Astrocyte of the cerebellum (primary cell): ENCODE results near the gene PCDHGA10.
A peak's percentile ranks its signal among the peaks of the same experiment; 100 is the strongest.

Experiments
- DNase-seq: peaks from one replicate; pipeline ENCODE4 v3.0.0-alpha.2; 2011; ENCODE audit warnings: low read depth
- H3K4me3 ChIP-seq: 2 replicates; pipeline ENCODE4 v1.5.1; 2011; ENCODE audit warnings: mild to moderate bottlenecking, low read depth, low read length, moderate library complexity
- CTCF ChIP-seq: IDR thresholded peaks from 2 replicates; pipeline ENCODE4 v1.5.1; 2012; ENCODE audit warnings: low read length, low read depth, moderate library complexity, mild to moderate bottlenecking; ENCODE audit errors: missing control alignments
- in situ Hi-C: cut with HindIII; loops from 2 replicates; pipeline ENCODE4 v1.10.0; 2017; ENCODE audit warnings: low sequenced_read_pairs

The PCDHGA10 gene

GRCh38 chr5:141412854-141413539, at the start of gene PCDHGA10:
Gene PCDHGA10, plus strand, starts transcription at chr5:141412987. Its CDS starts 189 bp downstream, at chr5:141413176.
- peak; percentile 66 for TF ChIP-seq CTCF
- in situ Hi-C loops, result no loop called here
- peak; percentile 53 for DNase-seq
- peak within 1 kb of the TSS; percentile 49 for H3K4me3 ChIP-seq

GRCh38 chr5:141363952-141364660, 48.7 kb upstream of the PCDHGA10 start, which contains the start of gene PCDHGA5:
Gene PCDHGA5, plus strand, starts transcription at chr5:141364162. Its CDS starts 169 bp downstream, at chr5:141364331.
- in situ Hi-C loops, result no loop called here
- TF ChIP-seq CTCF, result peak; percentile 12
- H3K4me3 ChIP-seq, result peak within 1 kb of the TSS; percentile 20
- no peak for DNase-seq

DNA sequence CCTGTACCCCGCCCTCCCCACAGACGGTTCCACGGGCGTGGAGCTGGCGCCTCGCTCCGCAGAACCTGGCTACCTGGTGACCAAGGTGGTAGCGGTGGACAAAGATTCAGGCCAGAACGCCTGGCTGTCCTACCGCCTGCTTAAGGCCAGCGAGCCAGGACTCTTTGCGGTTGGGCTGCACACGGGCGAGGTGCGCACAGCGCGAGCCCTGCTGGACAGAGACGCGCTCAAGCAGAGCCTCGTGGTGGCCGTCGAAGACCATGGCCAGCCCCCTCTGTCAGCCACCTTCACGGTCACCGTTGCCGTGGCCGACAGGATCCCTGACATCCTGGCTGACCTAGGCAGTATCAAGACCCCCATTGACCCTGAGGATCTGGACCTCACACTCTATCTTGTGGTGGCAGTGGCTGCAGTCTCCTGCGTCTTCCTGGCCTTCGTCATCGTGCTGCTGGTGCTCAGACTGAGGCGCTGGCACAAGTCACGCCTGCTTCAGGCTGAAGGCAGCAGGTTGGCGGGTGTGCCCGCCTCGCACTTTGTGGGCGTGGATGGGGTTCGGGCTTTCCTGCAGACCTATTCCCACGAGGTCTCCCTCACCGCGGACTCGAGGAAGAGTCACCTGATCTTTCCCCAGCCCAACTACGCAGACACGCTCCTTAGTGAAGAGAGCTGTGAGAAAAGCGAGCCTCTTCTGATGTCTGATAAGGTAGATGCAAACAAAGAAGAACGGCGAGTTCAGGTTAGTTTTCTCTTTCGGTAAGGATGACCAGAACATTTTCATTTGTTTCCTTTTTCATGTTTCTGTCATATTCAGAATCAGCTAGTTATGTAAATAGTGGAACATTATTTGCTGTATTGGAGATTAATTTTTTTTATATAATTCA, 46.5 kb upstream of the PCDHGA10 start:
- no peak for DNase-seq
- no peak overlapping the region for H3K4me3 ChIP-seq
- in situ Hi-C loops, result no loop called here
- no peak for TF ChIP-seq CTCF

GRCh38 chr5:141369994-141370848, 42.6 kb upstream of the PCDHGA10 start, which contains the start of gene PCDHGB3:
Gene PCDHGB3, plus strand, starts transcription at chr5:141370242. Its CDS starts 153 bp downstream, at chr5:141370395.
- peak; percentile 36 for TF ChIP-seq CTCF
- H3K4me3 ChIP-seq, result peak within 1 kb of the TSS; percentile 23
- in situ Hi-C loops, result no loop called here
- no peak for DNase-seq

DNA sequence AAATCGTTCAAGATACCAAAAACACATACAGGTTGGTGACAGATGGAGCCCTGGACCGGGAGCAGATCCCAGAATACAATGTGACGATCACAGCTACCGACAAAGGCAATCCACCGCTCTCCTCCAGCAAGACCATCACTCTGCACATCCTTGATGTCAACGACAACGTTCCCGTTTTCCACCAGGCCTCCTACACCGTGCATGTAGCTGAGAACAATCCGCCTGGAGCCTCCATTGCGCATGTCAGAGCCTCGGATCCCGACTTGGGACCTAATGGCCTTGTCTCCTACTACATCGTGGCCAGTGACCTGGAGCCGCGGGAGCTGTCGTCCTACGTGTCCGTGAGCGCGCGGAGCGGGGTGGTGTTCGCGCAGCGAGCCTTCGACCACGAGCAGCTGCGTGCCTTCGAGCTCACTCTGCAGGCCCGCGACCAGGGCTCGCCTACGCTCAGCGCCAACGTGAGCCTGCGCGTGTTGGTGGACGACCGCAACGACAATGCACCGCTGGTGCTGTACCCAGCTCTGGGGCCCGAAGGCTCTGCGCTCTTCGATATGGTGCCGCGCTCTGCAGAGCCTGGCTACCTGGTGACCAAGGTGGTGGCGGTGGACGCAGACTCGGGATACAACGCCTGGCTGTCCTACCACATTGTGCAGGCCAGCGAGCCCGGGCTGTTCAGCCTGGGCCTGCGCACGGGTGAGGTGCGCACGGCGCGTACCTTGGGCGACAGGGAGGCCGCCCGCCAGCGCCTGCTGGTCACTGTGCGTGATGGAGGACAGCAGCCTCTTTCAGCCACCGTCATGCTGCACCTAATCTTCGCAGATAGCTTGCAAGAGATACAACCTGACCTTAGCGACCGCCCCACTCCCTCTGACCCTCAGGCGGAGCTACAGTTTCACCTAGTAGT, 41.0 kb upstream of the PCDHGA10 start:
- no peak overlapping the region for H3K4me3 ChIP-seq
- no peak for DNase-seq
- in situ Hi-C loops, result no loop called here
- TF ChIP-seq CTCF, result no peak
